ENCODE data around the gene SLC38A6. TPM values are rescaled to one million over a fixed set of nuclear protein-coding genes. Genes with fewer than 3 reads are reported as not detected.

Gene SLC38A6
- total RNA-seq, 1 experiment from 2014 or later: 6.0 TPM

DNA sequence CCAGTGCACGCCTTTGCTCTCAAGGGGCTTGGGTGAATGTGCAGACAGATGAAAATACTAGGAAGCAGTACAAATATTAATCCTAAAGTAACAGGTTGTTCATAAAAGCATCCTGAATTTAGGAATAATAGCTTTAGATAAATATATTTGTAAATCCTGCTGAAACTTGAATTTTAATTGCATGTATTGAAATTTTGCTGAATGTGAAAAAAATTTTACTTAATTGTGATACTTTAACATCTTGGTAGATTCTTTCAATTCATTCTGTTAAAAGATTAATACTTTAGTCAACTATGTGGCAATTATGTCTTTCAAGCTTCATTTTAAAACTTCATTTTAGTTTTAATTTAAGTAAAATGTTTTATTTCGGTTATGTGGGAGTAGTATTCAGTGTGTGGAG lies 5.5 kb downstream of the SLC38A6 start:
- Histone ChIP-seq H2AK5ac (ENCODE audit: insufficient read length, low read length) (no peak overlapping the region), H3K27me3 (ENCODE audit: insufficient read depth, low read length) (no peaks in the 10 kb centered on the region), H2AFZ (ENCODE audit: low read length) (no peak overlapping the region), H2BK12ac (ENCODE audit: insufficient read length, low read depth, low read length) (no peak overlapping the region), H2BK15ac (ENCODE audit: low read depth, low read length) (no peak overlapping the region), H4K5ac (ENCODE audit: insufficient read length, low read depth, low read length) (no peak overlapping the region), H3K18ac (ENCODE audit: insufficient read length, low read depth, low read length) (no peak overlapping the region), H3K9me3 (ENCODE audit: control insufficient read depth, low read depth, low read length) (no peaks in the 10 kb centered on the region), H3K4me1 (ENCODE audit: insufficient read depth, low read length) (no peaks in the 10 kb centered on the region), H2BK120ac (ENCODE audit: low read depth, low read length, poor library complexity, severe bottlenecking) (no peak overlapping the region), H3K14ac (ENCODE audit: insufficient read depth, low read length) (no peak overlapping the region), H3K4ac (ENCODE audit: low read depth, low read length) (no peak overlapping the region), H3K23me2 (ENCODE audit: insufficient read length, low read depth, low read length, poor library complexity, severe bottlenecking) (peaks cover 6% of the 10 kb centered on the region), H2BK20ac (ENCODE audit: low read depth, low read length, poor library complexity, severe bottlenecking) (no peak overlapping the region), H3K9ac (ENCODE audit: extremely low read depth, insufficient read length, low read length) (no peak overlapping the region), H3K23ac (ENCODE audit: insufficient read length, low read depth, low read length) (no peak overlapping the region), H3K79me1 (ENCODE audit: insufficient read depth, low read depth, low read length, poor library complexity, severe bottlenecking) (peaks cover 3% of the 10 kb centered on the region), H3T11ph (ENCODE audit: low read length) (no peak overlapping the region), H4K8ac (replicated peaks; ENCODE audit: insufficient read length, low read depth, low read length) (no peak overlapping the region), H3K56ac (ENCODE audit: insufficient read length, low read depth, low read length) (no peak overlapping the region), H3K27ac (ENCODE audit: insufficient read length, low read depth, low read length) (no peak overlapping the region), H3K79me2 (ENCODE audit: insufficient read depth, low read length) (no peaks in the 10 kb centered on the region; the same call in 1 of the 2 replicates), H3K4me2 (ENCODE audit: insufficient read depth, insufficient read length, low read length) (no peak overlapping the region), H4K20me1 (ENCODE audit: control insufficient read depth, insufficient read depth, insufficient read length) (no peaks in the 10 kb centered on the region), H2BK5ac (ENCODE audit: insufficient read length, low read length) (no peak overlapping the region), H4K91ac (ENCODE audit: insufficient read length, low read depth, low read length) (no peak overlapping the region)
- Mint-ChIP-seq H3K4me3 (no peak overlapping the region), H3K36me3 (ENCODE audit: insufficient read depth in 1 of 3, low read depth in 3 of 3) (peaks cover 0 to 11% (median 0%) of the 10 kb centered on the region in 3 experiments; a peak in 3 of 7 replicates), H3K27me3 (ENCODE audit: low read depth) (no peaks in the 10 kb centered on the region), H3K27ac (no peak overlapping the region), H3K4me1 (0 out of 4 replicates have a peak, but pooled peaks cover 0 to 3% of the 10 kb centered on the region in 2 experiments), H3K9me3 (no peaks in the 10 kb centered on the region)
- TF ChIP-seq, protein P1, sequence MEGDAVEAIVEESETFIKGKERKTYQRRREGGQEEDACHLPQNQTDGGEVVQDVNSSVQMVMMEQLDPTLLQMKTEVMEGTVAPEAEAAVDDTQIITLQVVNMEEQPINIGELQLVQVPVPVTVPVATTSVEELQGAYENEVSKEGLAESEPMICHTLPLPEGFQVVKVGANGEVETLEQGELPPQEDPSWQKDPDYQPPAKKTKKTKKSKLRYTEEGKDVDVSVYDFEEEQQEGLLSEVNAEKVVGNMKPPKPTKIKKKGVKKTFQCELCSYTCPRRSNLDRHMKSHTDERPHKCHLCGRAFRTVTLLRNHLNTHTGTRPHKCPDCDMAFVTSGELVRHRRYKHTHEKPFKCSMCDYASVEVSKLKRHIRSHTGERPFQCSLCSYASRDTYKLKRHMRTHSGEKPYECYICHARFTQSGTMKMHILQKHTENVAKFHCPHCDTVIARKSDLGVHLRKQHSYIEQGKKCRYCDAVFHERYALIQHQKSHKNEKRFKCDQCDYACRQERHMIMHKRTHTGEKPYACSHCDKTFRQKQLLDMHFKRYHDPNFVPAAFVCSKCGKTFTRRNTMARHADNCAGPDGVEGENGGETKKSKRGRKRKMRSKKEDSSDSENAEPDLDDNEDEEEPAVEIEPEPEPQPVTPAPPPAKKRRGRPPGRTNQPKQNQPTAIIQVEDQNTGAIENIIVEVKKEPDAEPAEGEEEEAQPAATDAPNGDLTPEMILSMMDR (conservative IDR thresholded peaks at IDR 0.05): no peak
- whole genome bisulfite sequencing (ENCODE audit: extremely low coverage, insufficient read length, low lambda C conversion rate): 100% methylated on average over 1 of the region's 2 CpGs
- no peak for DNase-seq
